ENCODE measurements around the gene VCY.
"Not testable (repeated sequence)": the region's sequence is repeated elsewhere in the genome, so short reads cannot be mapped to it uniquely, and the experiment has no call there.

VCY gene

DNA sequence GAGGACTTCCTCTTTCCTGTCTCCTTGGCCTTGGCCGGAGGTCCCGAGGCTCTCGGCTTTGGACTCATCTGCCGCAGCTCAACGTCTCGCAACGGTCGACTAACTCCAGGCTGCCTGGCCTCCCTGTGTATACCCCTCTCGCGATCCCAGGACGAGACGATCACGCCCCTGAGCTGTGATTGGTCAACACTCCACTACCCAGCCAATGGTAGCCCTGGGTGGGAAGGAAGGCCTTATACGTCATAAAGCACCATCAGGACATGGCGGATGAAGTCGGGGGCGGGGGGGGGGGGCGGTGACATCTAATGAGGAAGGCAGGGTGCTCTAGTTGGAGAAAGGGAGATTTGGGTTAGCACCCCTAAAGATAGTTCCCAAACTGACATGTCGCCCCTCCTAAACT is at the start of gene VCY:
VCY (minus strand) TSS at position 101 of the 400 bp plus-strand sequence; CDS start at position 68, 33 bp downstream.
- not testable (repeated sequence) for DNase-seq

DNA sequence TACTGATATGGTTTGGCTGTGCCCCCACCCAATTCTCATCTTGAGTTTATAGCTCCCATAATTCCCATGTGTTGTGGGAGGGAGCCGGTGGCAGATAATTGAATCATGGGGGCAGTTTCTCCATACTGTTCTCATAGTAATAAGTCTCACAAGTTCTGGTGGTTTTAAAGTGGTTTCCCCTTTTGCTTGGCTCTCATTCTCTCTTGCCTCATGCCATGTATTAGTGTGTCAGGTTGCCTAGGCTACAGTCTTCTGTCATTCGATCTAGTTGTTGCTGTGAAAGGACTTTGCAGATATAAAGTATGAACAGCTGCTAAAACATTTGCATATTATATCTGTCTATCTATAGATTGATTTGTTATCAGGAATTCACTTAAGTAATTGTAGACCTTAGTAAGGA is 44.1 kb upstream of the VCY start:
- not testable (repeated sequence) for DNase-seq

DNA sequence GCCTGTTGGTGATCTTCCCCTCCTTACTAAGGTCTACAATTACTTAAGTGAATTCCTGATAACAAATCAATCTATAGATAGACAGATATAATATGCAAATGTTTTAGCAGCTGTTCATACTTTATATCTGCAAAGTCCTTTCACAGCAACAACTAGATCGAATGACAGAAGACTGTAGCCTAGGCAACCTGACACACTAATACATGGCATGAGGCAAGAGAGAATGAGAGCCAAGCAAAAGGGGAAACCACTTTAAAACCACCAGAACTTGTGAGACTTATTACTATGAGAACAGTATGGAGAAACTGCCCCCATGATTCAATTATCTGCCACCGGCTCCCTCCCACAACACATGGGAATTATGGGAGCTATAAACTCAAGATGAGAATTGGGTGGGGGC is 25.6 kb upstream of the VCY start:
- DNase-seq = not testable (repeated sequence)

DNA sequence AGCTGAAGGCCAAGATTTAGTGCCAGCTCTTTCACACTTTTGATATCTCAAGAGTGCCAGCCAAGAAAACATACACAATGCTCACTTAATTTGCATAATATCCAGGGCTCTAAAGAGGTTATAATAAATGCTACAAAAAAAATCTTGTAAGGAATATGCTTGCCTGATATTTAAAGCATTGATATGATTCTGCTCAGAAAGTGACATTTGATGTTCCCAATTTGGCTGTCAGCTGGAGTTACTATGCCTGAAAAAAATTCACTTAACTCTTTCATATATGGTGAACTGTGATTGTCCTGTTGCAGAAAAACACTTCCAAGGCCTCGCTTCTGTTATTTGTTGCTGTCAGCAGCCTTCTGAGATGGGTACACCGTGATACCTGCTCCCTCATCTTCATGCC is 43.9 kb downstream of the VCY start:
- DNase-seq = not testable (repeated sequence)
